ENCODE results near the gene C2.

DNA sequence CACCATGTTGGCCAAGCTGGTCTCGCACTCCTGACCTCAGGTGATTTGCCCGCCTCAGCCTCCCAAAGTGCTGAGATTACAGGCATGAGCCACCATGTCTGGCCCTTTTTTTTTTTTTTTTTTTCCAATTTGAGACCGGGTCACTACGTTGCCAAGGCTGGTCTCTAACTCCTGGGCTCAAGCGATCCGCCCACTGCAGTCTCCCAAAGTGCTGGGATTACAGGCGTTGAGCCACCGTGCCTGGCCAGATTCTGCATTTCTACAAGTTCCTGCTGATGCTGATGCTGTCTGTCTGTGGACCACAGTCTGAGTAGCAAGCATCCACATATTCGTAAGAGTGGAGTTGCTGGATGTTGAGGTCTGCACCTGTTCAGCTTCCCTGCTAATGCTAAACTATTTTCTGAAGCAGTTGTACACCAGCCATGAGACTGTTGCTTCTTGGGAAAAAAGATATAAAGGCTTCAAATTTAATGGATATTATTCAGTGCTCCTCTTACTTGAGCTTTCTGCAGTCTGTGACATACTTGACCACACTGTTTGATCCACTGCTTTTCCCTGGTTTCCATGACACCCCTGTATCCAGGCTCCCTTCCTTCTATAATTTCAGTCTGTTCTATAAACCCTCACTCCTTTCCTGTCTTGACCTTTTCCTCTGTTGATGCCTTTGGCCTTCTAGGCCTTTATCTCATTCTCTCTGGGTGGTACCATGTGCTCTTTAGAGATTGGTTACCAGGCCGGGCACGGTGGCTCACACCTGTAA, 15.5 kb upstream of the C2 start:
- TF ChIP-seq EZH2 (IDR thresholded peaks at IDR 0.05; ENCODE audit: insufficient read depth, poor library complexity, severe bottlenecking) (no peak), EZH2phosphoT487 (IDR thresholded peaks at IDR 0.05; ENCODE audit: insufficient read depth, low read depth) (no peak)
